ENCODE data around the gene RTN4RL2.

DNA sequence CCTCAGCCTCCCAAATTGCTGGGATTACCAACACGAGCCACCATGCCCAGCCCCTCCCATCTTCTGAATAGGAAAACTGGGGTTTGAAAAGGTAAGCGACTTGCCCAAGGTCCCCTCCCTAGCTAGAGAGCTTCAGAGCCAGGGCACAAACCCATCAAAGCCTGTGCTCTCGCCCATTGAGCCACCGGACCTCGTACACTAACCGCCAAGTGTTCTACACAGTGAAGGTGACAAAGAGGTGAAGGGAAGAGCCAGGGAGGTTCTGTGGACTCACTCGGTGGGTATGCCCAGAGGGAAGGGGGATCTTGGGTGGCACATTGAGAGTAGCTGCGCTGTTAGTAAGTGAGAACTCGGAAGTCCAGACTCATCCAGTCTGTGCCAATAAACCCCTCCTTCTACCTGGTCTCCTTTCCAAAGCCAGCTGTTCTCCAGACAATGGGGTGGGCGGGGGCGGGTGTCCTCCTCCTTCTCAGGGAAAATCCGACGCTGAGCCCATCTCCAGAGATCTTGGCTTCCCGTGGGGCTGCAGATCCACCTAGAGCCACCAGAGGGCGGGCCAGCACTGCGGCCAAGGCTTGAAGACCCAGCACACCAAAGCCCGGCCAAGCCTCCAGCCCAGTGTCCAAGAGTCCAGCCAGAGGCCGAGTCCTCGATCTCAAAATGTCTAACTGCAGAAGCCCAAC lies 3.2 kb upstream of the RTN4RL2 start:
- TF ChIP-seq, protein P1, sequence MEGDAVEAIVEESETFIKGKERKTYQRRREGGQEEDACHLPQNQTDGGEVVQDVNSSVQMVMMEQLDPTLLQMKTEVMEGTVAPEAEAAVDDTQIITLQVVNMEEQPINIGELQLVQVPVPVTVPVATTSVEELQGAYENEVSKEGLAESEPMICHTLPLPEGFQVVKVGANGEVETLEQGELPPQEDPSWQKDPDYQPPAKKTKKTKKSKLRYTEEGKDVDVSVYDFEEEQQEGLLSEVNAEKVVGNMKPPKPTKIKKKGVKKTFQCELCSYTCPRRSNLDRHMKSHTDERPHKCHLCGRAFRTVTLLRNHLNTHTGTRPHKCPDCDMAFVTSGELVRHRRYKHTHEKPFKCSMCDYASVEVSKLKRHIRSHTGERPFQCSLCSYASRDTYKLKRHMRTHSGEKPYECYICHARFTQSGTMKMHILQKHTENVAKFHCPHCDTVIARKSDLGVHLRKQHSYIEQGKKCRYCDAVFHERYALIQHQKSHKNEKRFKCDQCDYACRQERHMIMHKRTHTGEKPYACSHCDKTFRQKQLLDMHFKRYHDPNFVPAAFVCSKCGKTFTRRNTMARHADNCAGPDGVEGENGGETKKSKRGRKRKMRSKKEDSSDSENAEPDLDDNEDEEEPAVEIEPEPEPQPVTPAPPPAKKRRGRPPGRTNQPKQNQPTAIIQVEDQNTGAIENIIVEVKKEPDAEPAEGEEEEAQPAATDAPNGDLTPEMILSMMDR (IDR thresholded peaks at IDR 0.05), result peak; percentile 98
- no peak for TF ChIP-seq SIN3A (IDR thresholded peaks at IDR 0.05; ENCODE audit: borderline replicate concordance, insufficient read depth, low read depth, low read length)
